ENCODE measurements around the gene EFHC2.

Gene EFHC2

DNA sequence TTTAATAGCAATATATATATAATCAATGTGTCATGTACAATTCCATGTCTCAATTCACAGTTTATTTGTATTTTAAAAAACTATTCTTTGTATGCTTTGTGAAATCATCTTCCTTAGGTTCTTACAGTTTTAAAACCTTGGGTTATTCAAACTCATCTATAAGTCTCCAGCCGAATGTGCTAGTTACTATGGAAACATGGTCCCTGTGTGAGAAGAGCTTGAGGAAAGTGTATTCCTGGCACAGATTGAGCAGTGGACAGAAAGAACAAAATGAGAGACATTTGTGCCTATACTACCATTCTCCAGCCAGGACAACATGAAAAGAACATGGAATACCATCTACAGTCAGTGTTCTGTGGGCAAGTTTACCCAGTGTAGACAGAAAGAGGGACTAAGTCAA is 103.4 kb downstream of the EFHC2 start:
- Histone ChIP-seq H3K27me3 (ENCODE audit: control insufficient read depth in 1 of 2, insufficient read depth in 2 of 2, low read length in 2 of 2) (no peaks in the 10 kb centered on the region), H3K9ac (ENCODE audit: low read depth in 1 of 2, low read length in 2 of 2) (no peak overlapping the region), H3K4me3 (ENCODE audit: low read depth in 1 of 2, low read length in 2 of 2) (no peak overlapping the region)

GRCh38 chrX:44239036-44239435 is 104.4 kb downstream of the EFHC2 start:
- Histone ChIP-seq H3K4me1 (ENCODE audit: control insufficient read depth in 1 of 2, insufficient read depth in 2 of 2, low read length in 2 of 2) (peaks cover 0 to 5% of the 10 kb centered on the region in 2 donors), H3K36me3 (ENCODE audit: control insufficient read depth in 1 of 2, insufficient read depth in 2 of 2, low read length in 2 of 2) (no peaks in the 10 kb centered on the region), H3K9me3 (ENCODE audit: control insufficient read depth in 1 of 2, low read length in 2 of 2) (no peaks in the 10 kb centered on the region), H3K27me3 (ENCODE audit: control insufficient read depth in 1 of 2, insufficient read depth in 2 of 2, low read length in 2 of 2) (no peaks in the 10 kb centered on the region), H3K27ac (ENCODE audit: low read depth, low read length) (no peak overlapping the region), H3K4me3 (ENCODE audit: low read depth in 1 of 2, low read length in 2 of 2) (no peak overlapping the region), H3K9ac (ENCODE audit: low read depth in 1 of 2, low read length in 2 of 2) (no peak overlapping the region)

More for the DNA sequence above, 103.4 kb downstream of the EFHC2 start:
- no peaks in the 10 kb centered on the region for H3K36me3 ChIP-seq (ENCODE audit: control insufficient read depth in 1 of 2, insufficient read depth in 2 of 2, low read length in 2 of 2)
- no peaks in the 10 kb centered on the region for H3K9me3 ChIP-seq (ENCODE audit: control insufficient read depth in 1 of 2, low read length in 2 of 2)
- H3K4me1 ChIP-seq (ENCODE audit: control insufficient read depth in 1 of 2, insufficient read depth in 2 of 2, low read length in 2 of 2): peaks cover 0 to 5% of the 10 kb centered on the region in 2 donors
- H3K27ac ChIP-seq (ENCODE audit: low read depth, low read length): no peak overlapping the region

DNA sequence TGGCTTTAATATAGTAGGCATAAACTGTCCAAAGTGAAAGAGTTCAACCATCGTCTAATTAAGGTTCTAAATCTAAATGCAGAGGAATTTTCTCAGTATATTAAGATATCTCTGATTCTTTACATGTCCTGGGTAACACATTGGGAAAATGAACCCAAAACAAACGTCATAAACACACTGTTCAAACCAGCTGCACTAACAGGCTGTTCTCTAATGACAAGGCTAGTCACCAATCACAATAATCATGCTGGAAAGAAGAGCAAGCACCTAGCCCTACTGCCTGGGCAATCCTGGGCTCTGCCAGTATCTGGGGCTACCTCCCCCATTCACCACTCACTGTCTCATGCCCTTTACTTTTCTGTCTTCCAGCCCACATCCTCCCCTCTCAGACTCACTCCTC is 107.9 kb downstream of the EFHC2 start:
- H3K9ac ChIP-seq (ENCODE audit: low read depth in 1 of 2, low read length in 2 of 2): no peak overlapping the region
- no peaks in the 10 kb centered on the region for H3K27me3 ChIP-seq (ENCODE audit: control insufficient read depth in 1 of 2, insufficient read depth in 2 of 2, low read length in 2 of 2)
- H3K27ac ChIP-seq (ENCODE audit: low read depth, low read length): no peak overlapping the region
- no peak overlapping the region for H3K4me3 ChIP-seq (ENCODE audit: low read depth in 1 of 2, low read length in 2 of 2)
- H3K36me3 ChIP-seq (ENCODE audit: control insufficient read depth in 1 of 2, insufficient read depth in 2 of 2, low read length in 2 of 2): no peaks in the 10 kb centered on the region
- no peaks in the 10 kb centered on the region for H3K9me3 ChIP-seq (ENCODE audit: control insufficient read depth in 1 of 2, low read length in 2 of 2)
- H3K4me1 ChIP-seq (ENCODE audit: control insufficient read depth in 1 of 2, insufficient read depth in 2 of 2, low read length in 2 of 2): peaks cover 0 to 5% of the 10 kb centered on the region in 2 donors

GRCh38 chrX:44234541-44234940 is 108.9 kb downstream of the EFHC2 start:
- Histone ChIP-seq H3K4me3 (ENCODE audit: low read depth in 1 of 2, low read length in 2 of 2) (no peak overlapping the region), H3K27ac (ENCODE audit: low read depth, low read length) (no peak overlapping the region), H3K4me1 (ENCODE audit: control insufficient read depth in 1 of 2, insufficient read depth in 2 of 2, low read length in 2 of 2) (peaks cover 0 to 5% of the 10 kb centered on the region in 2 donors), H3K9ac (ENCODE audit: low read depth in 1 of 2, low read length in 2 of 2) (no peak overlapping the region), H3K36me3 (ENCODE audit: control insufficient read depth in 1 of 2, insufficient read depth in 2 of 2, low read length in 2 of 2) (no peaks in the 10 kb centered on the region), H3K27me3 (ENCODE audit: control insufficient read depth in 1 of 2, insufficient read depth in 2 of 2, low read length in 2 of 2) (no peaks in the 10 kb centered on the region), H3K9me3 (ENCODE audit: control insufficient read depth in 1 of 2, low read length in 2 of 2) (no peaks in the 10 kb centered on the region)

- Histone ChIP-seq H3K4me3 (ENCODE audit: low read depth in 1 of 2, low read length in 2 of 2) (no peak overlapping the region), H3K4me1 (ENCODE audit: control insufficient read depth in 1 of 2, insufficient read depth in 2 of 2, low read length in 2 of 2) (peaks cover 0 to 5% of the 10 kb centered on the region in 2 donors), H3K27me3 (ENCODE audit: control insufficient read depth in 1 of 2, insufficient read depth in 2 of 2, low read length in 2 of 2) (no peaks in the 10 kb centered on the region), H3K27ac (ENCODE audit: low read depth, low read length) (no peak overlapping the region), H3K9me3 (ENCODE audit: control insufficient read depth in 1 of 2, low read length in 2 of 2) (no peaks in the 10 kb centered on the region), H3K36me3 (ENCODE audit: control insufficient read depth in 1 of 2, insufficient read depth in 2 of 2, low read length in 2 of 2) (no peaks in the 10 kb centered on the region), H3K9ac (ENCODE audit: low read depth in 1 of 2, low read length in 2 of 2) (no peak overlapping the region)
Measured at GRCh38 chrX:44234116-44234515, 109.4 kb downstream of the EFHC2 start.

GRCh38 chrX:44232081-44232480 is 111.4 kb downstream of the EFHC2 start:
- Histone ChIP-seq H3K27ac (ENCODE audit: low read depth, low read length) (no peak overlapping the region), H3K4me3 (ENCODE audit: low read depth in 1 of 2, low read length in 2 of 2) (no peak overlapping the region), H3K9me3 (ENCODE audit: control insufficient read depth in 1 of 2, low read length in 2 of 2) (no peaks in the 10 kb centered on the region), H3K4me1 (ENCODE audit: control insufficient read depth in 1 of 2, insufficient read depth in 2 of 2, low read length in 2 of 2) (peaks cover 0 to 5% of the 10 kb centered on the region in 2 donors), H3K36me3 (ENCODE audit: control insufficient read depth in 1 of 2, insufficient read depth in 2 of 2, low read length in 2 of 2) (no peaks in the 10 kb centered on the region), H3K9ac (ENCODE audit: low read depth in 1 of 2, low read length in 2 of 2) (no peak overlapping the region), H3K27me3 (ENCODE audit: control insufficient read depth in 1 of 2, insufficient read depth in 2 of 2, low read length in 2 of 2) (no peaks in the 10 kb centered on the region)

DNA sequence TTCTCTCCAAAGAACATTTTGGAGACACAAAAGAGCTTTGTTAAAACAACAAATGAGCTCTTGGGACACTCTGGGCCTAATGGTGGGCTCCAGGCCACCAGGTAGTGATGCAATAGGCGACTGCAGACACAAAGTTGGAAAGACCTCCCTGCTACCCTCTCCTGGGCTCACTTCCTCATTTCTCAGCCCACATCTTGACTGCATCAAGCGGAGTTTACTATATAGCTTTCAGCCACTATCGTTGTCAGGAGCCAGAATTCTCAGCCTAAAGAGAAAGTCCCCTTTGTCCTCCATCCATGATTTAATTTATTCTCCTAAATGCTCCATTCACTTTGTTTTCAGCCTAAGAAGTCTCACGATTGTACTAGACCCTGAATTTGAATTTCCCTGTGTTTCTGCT is 114.9 kb downstream of the EFHC2 start:
- H3K36me3 ChIP-seq (ENCODE audit: control insufficient read depth in 1 of 2, insufficient read depth in 2 of 2, low read length in 2 of 2): no peaks in the 10 kb centered on the region
- no peaks in the 10 kb centered on the region for H3K27me3 ChIP-seq (ENCODE audit: control insufficient read depth in 1 of 2, insufficient read depth in 2 of 2, low read length in 2 of 2)
- no peak overlapping the region for H3K4me3 ChIP-seq (ENCODE audit: low read depth in 1 of 2, low read length in 2 of 2)
- no peak overlapping the region for H3K27ac ChIP-seq (ENCODE audit: low read depth, low read length)
- H3K9ac ChIP-seq (ENCODE audit: low read depth in 1 of 2, low read length in 2 of 2): no peak overlapping the region
- H3K4me1 ChIP-seq (ENCODE audit: control insufficient read depth in 1 of 2, insufficient read depth in 2 of 2, low read length in 2 of 2): peaks cover 6 to 9% of the 10 kb centered on the region in 2 donors
- no peaks in the 10 kb centered on the region for H3K9me3 ChIP-seq (ENCODE audit: control insufficient read depth in 1 of 2, low read length in 2 of 2)

DNA sequence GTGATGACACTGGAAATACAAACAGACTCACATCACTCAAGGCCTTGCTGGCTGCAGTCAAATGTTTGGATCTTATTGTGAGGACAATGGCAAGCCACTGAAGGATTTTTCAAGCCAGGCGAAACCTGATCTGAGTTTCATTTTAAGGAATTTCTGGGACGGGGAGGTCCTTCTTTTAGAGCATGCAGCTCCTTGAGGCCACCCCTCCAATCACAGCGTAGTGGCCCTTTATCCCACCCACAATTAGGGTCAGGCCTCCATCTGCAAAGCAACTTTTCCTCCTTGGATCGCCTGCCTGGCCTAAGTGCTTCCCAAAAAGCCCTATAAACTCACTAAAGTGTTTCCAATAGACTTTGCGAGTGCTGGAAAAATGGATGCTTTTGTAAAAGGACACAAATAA is 115.5 kb downstream of the EFHC2 start:
- Histone ChIP-seq H3K9me3 (ENCODE audit: control insufficient read depth in 1 of 2, low read length in 2 of 2) (no peaks in the 10 kb centered on the region), H3K9ac (ENCODE audit: low read depth in 1 of 2, low read length in 2 of 2) (no peak overlapping the region), H3K27ac (ENCODE audit: low read depth, low read length) (no peak overlapping the region), H3K4me1 (ENCODE audit: control insufficient read depth in 1 of 2, insufficient read depth in 2 of 2, low read length in 2 of 2) (peaks cover 8 to 9% of the 10 kb centered on the region in 2 donors), H3K36me3 (ENCODE audit: control insufficient read depth in 1 of 2, insufficient read depth in 2 of 2, low read length in 2 of 2) (no peaks in the 10 kb centered on the region), H3K27me3 (ENCODE audit: control insufficient read depth in 1 of 2, insufficient read depth in 2 of 2, low read length in 2 of 2) (no peaks in the 10 kb centered on the region), H3K4me3 (ENCODE audit: low read depth in 1 of 2, low read length in 2 of 2) (no peak overlapping the region)

GRCh38 chrX:44225667-44226066 is 117.8 kb downstream of the EFHC2 start:
- Histone ChIP-seq H3K9ac (ENCODE audit: low read depth in 1 of 2, low read length in 2 of 2) (no peak overlapping the region), H3K36me3 (ENCODE audit: control insufficient read depth in 1 of 2, insufficient read depth in 2 of 2, low read length in 2 of 2) (no peaks in the 10 kb centered on the region), H3K27ac (ENCODE audit: low read depth, low read length) (no peak overlapping the region), H3K4me1 (ENCODE audit: control insufficient read depth in 1 of 2, insufficient read depth in 2 of 2, low read length in 2 of 2) (peaks cover 9 to 10% of the 10 kb centered on the region in 2 donors), H3K9me3 (ENCODE audit: control insufficient read depth in 1 of 2, low read length in 2 of 2) (no peaks in the 10 kb centered on the region), H3K27me3 (ENCODE audit: control insufficient read depth in 1 of 2, insufficient read depth in 2 of 2, low read length in 2 of 2) (no peaks in the 10 kb centered on the region), H3K4me3 (ENCODE audit: low read depth in 1 of 2, low read length in 2 of 2) (no peak overlapping the region)

DNA sequence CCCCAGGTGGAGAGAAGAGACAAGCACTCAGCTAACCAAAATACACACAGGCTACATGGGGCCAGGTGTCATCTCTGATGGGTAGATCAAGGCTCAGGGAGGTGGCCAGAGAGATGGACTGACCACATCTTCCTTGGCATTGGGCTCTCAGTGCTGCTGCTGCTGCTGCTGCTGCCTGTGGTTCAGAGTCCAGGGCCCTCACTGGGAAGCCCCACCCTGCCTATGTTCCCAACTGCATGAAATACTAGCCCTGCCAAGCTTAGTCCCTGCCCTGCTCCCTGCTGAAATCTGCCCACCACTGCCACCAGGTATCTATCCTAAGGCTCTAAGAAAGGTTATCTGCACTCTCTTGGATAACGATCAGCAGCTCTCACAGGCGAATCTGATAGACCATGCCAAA is 118.7 kb downstream of the EFHC2 start:
- Histone ChIP-seq H3K27ac (ENCODE audit: low read depth, low read length) (no peak overlapping the region), H3K9ac (ENCODE audit: low read depth in 1 of 2, low read length in 2 of 2) (no peak overlapping the region), H3K4me1 (ENCODE audit: control insufficient read depth in 1 of 2, insufficient read depth in 2 of 2, low read length in 2 of 2) (peaks cover 9 to 10% of the 10 kb centered on the region in 2 donors), H3K36me3 (ENCODE audit: control insufficient read depth in 1 of 2, insufficient read depth in 2 of 2, low read length in 2 of 2) (no peaks in the 10 kb centered on the region), H3K9me3 (ENCODE audit: control insufficient read depth in 1 of 2, low read length in 2 of 2) (no peaks in the 10 kb centered on the region), H3K4me3 (ENCODE audit: low read depth in 1 of 2, low read length in 2 of 2) (no peak overlapping the region), H3K27me3 (ENCODE audit: control insufficient read depth in 1 of 2, insufficient read depth in 2 of 2, low read length in 2 of 2) (no peaks in the 10 kb centered on the region)

DNA sequence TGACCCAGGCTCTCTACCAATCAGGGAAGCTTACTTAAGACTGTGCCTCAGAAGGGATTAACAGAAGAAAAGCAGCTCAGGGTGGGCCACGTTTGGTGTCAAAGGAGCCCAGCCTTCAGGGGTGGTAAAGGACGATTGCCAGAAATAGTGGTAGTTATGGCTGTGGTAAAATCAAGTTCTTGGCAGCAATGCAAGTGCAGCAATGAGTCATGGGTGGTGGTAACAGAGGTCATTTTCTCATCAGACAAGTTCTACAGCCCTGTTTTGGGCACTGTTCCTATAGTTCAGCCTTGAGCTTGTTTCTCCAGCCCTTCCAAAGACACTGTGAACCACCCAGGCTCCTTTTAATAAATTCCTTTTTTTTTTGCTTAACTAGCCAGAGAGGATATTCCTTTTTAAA is 120.3 kb downstream of the EFHC2 start:
- Histone ChIP-seq H3K27ac (ENCODE audit: low read depth, low read length) (no peak overlapping the region), H3K27me3 (ENCODE audit: control insufficient read depth in 1 of 2, insufficient read depth in 2 of 2, low read length in 2 of 2) (no peaks in the 10 kb centered on the region), H3K9ac (ENCODE audit: low read depth in 1 of 2, low read length in 2 of 2) (no peak overlapping the region), H3K4me3 (ENCODE audit: low read depth in 1 of 2, low read length in 2 of 2) (no peak overlapping the region), H3K36me3 (ENCODE audit: control insufficient read depth in 1 of 2, insufficient read depth in 2 of 2, low read length in 2 of 2) (no peaks in the 10 kb centered on the region), H3K9me3 (ENCODE audit: control insufficient read depth in 1 of 2, low read length in 2 of 2) (no peaks in the 10 kb centered on the region), H3K4me1 (ENCODE audit: control insufficient read depth in 1 of 2, insufficient read depth in 2 of 2, low read length in 2 of 2) (peaks cover 9 to 10% of the 10 kb centered on the region in 2 donors)
